SK-N-SH (cell line): ENCODE results near the gene PARD3.

Experiments used
- CHD2 ChIP-seq: fragments of 150-350 bp; IDR thresholded peaks from 2 replicates; pipeline ENCODE4 v1.6.1; 2018; ENCODE audit warnings: low read length; ENCODE audit not compliant: partially characterized antibody
- ELF1 ChIP-seq: IDR thresholded peaks from 2 replicates; pipeline ENCODE4 v1.4.0; 2012
- FOXM1 ChIP-seq: IDR thresholded peaks from 2 replicates; pipeline ENCODE4 v1.4.0; 2012; ENCODE audit warnings: low read depth, mild to moderate bottlenecking
- GATA2 ChIP-seq: sonication (generic); formaldehyde crosslinking; IDR thresholded peaks from 2 replicates; pipeline ENCODE4 v1.5.0; 2020; ENCODE audit warnings: mild to moderate bottlenecking, missing genetic modification reagents
- NFIC ChIP-seq: IDR thresholded peaks from 2 replicates; pipeline ENCODE4 v1.4.0; 2012; ENCODE audit warnings: borderline replicate concordance
- RAD21 ChIP-seq: IDR thresholded peaks from 2 replicates; pipeline ENCODE4 v1.6.1; 2012; ENCODE audit warnings: mild to moderate bottlenecking, low read length
- TAF1 ChIP-seq: IDR thresholded peaks from 2 replicates; pipeline ENCODE4 v1.6.1; 2012; ENCODE audit warnings: low read depth, mild to moderate bottlenecking, low read length, moderate library complexity, borderline replicate concordance
- TF ChIP-seq, protein P1 (sequence below): IDR thresholded peaks from 2 replicates; pipeline ENCODE4; 2012
- TF ChIP-seq, protein P2 (sequence below): fragments of 200-600 bp; sonication (generic); IDR thresholded peaks from 2 replicates; pipeline ENCODE4 v1.6.1; 2017; ENCODE audit warnings: antibody characterized with exemption, mild to moderate bottlenecking, moderate library complexity

DNA sequence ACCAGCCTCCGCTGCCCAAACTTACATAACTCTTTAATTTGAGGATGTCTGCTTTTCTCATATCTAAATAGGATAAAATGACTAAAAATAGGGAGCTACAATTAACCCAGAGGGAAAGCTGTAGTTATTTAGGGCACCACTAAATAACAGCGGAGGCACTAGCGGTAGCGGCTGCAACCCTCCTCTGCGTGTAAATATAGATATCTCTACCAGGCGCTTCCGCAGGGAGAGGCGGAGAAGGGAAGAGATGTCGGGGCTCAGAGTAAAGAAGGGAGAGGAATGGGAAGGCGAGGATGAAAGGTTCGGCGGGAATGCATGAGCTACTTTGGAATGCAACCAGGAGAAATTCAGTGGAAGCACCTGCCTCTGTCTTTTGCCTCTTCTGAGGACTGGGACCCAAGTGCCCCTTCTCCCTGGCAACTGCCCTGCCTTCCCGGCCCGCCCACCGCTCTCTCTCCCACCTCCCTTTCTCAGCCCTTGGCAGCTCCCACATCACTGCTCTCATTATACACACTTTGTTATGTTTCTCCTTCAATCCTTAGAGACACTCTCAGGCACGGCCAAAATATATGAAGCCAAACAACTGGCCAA lies 698.3 kb downstream of the PARD3 start:
- TF ChIP-seq, protein P1, sequence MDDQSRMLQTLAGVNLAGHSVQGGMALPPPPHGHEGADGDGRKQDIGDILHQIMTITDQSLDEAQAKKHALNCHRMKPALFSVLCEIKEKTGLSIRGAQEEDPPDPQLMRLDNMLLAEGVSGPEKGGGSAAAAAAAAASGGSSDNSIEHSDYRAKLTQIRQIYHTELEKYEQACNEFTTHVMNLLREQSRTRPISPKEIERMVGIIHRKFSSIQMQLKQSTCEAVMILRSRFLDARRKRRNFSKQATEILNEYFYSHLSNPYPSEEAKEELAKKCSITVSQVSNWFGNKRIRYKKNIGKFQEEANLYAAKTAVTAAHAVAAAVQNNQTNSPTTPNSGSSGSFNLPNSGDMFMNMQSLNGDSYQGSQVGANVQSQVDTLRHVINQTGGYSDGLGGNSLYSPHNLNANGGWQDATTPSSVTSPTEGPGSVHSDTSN: no peak
- TF ChIP-seq GATA2 (CRISPR knock-in tag) (no peak), RAD21 (no peak), TAF1 (no peak), ELF1 (no peak), CHD2 (no peak), NFIC (no peak), FOXM1 (no peak)
- TF ChIP-seq, protein P2, sequence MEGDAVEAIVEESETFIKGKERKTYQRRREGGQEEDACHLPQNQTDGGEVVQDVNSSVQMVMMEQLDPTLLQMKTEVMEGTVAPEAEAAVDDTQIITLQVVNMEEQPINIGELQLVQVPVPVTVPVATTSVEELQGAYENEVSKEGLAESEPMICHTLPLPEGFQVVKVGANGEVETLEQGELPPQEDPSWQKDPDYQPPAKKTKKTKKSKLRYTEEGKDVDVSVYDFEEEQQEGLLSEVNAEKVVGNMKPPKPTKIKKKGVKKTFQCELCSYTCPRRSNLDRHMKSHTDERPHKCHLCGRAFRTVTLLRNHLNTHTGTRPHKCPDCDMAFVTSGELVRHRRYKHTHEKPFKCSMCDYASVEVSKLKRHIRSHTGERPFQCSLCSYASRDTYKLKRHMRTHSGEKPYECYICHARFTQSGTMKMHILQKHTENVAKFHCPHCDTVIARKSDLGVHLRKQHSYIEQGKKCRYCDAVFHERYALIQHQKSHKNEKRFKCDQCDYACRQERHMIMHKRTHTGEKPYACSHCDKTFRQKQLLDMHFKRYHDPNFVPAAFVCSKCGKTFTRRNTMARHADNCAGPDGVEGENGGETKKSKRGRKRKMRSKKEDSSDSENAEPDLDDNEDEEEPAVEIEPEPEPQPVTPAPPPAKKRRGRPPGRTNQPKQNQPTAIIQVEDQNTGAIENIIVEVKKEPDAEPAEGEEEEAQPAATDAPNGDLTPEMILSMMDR: no peak
